MV-4-11 (cell line): ENCODE data around the gene MYO1H.
"Not testable (repeated sequence)": the region's sequence is repeated elsewhere in the genome, so short reads cannot be mapped to it uniquely, and the experiment has no call there.

Source experiments
- DNase-seq: peaks from one replicate; lab custom pipeline; 2025; lab: John Stamatoyannopoulos, UW

The MYO1H gene

GRCh38 chr12:109346920-109347319, 780 bp upstream of the MYO1H start:
- no peak for DNase-seq

GRCh38 chr12:109352184-109352583, 4.5 kb downstream of the MYO1H start:
- DNase-seq: no peak

GRCh38 chr12:109356577-109356976, 8.9 kb downstream of the MYO1H start:
- DNase-seq: no peak

GRCh38 chr12:109357032-109357431, 9.3 kb downstream of the MYO1H start:
- DNase-seq: no peak

GRCh38 chr12:109358154-109358869, 10.6 kb downstream of the MYO1H start:
- DNase-seq: peak; percentile 66

- no peak for DNase-seq
These were observed 11.5 kb downstream of the MYO1H start for GRCh38 chr12:109359131-109359690.

GRCh38 chr12:109369831-109370230, 22.1 kb downstream of the MYO1H start:
- no peak for DNase-seq

GRCh38 chr12:109377139-109377685, 29.5 kb downstream of the MYO1H start:
- DNase-seq: no peak

- DNase-seq: no peak
These were observed 30.9 kb downstream of the MYO1H start for GRCh38 chr12:109378569-109378968.

GRCh38 chr12:109382031-109382430, 34.3 kb downstream of the MYO1H start:
- no peak for DNase-seq

GRCh38 chr12:109383240-109383639, 35.5 kb downstream of the MYO1H start:
- no peak for DNase-seq

GRCh38 chr12:109385339-109386058, 37.8 kb downstream of the MYO1H start:
- peak; percentile 23 for DNase-seq

GRCh38 chr12:109386059-109386433, 38.3 kb downstream of the MYO1H start:
- no peak for DNase-seq

GRCh38 chr12:109387425-109388166, 39.9 kb downstream of the MYO1H start:
- DNase-seq: peak; percentile 43

GRCh38 chr12:109388167-109388563, 40.5 kb downstream of the MYO1H start:
- DNase-seq: no peak

- DNase-seq: no peak
These were observed 41.4 kb downstream of the MYO1H start for GRCh38 chr12:109389146-109389545.

- peak; percentile 29 for DNase-seq
These were observed 46.0 kb downstream of the MYO1H start for GRCh38 chr12:109393437-109394345.

- no peak for DNase-seq
These were observed 47.2 kb downstream of the MYO1H start for GRCh38 chr12:109394891-109395290.

- DNase-seq: not testable (repeated sequence)
These were observed 57.1 kb downstream of the MYO1H start for GRCh38 chr12:109404841-109405240.

GRCh38 chr12:109406147-109406546, 58.4 kb downstream of the MYO1H start:
- DNase-seq: not testable (repeated sequence)

GRCh38 chr12:109418848-109419480, 71.3 kb downstream of the MYO1H start:
- no peak for DNase-seq
